Fibroblast of lung (primary cell): ENCODE measurements around the gene GMPS. TPM values are rescaled to one million over a fixed set of nuclear protein-coding genes. Genes with fewer than 3 reads are reported as not detected.
A peak's percentile ranks its signal among the peaks of the same experiment; 100 is the strongest.

Experiments used
- DNase-seq, 2 donors: peaks; one replicate each; pipeline versions ENCODE4 v3.0.0 to v3.0.0-alpha.2; 2010; ENCODE audit warnings: low read depth in 2 of 2
- H2AFZ ChIP-seq: 2 replicates; pipeline ENCODE4 v1.5.1; 2012; ENCODE audit warnings: low read length, control low read depth, inconsistent platforms
- H3K27ac ChIP-seq: 2 replicates; pipeline ENCODE4 v1.5.1; 2011; ENCODE audit warnings: low read length, control low read depth; ENCODE audit not compliant: insufficient read depth
- H3K27me3 ChIP-seq: 2 replicates; pipeline ENCODE4 v1.5.1; 2011; ENCODE audit warnings: mild to moderate bottlenecking, low read length; ENCODE audit not compliant: control insufficient read depth, insufficient read depth
- H3K36me3 ChIP-seq: 2 replicates; pipeline ENCODE4 v1.5.1; 2011; ENCODE audit warnings: low read length; ENCODE audit not compliant: control insufficient read depth, insufficient read depth
- H3K4me1 ChIP-seq: 2 replicates; pipeline ENCODE4 v1.5.1; 2011; ENCODE audit warnings: low read length; ENCODE audit not compliant: control insufficient read depth, insufficient read depth; ENCODE audit errors: extremely low read depth
- H3K4me2 ChIP-seq: 2 replicates; pipeline ENCODE4 v1.5.1; 2011; ENCODE audit warnings: low read length, control low read depth; ENCODE audit not compliant: insufficient read depth; ENCODE audit errors: extremely low read depth
- H3K4me3 ChIP-seq, 4 experiments: fragments of 200-600 bp in 1 of 4; sonication (generic) in 1 of 4; replicated peaks in 1 of 4; 2 replicates each; pipeline ENCODE4 v1.5.1; 2011 to 2016; ENCODE audit warnings: low read length in 4 of 4, low read depth in 3 of 4, mild to moderate bottlenecking in 3 of 4, control low read depth in 2 of 4, inconsistent platforms in 1 of 4, mixed read lengths in 1 of 4; ENCODE audit not compliant: insufficient read depth in 1 of 4; ENCODE audit errors: control extremely low read depth in 1 of 4
- H3K79me2 ChIP-seq: 2 replicates; pipeline ENCODE4 v1.5.1; 2012; ENCODE audit warnings: mild to moderate bottlenecking, low read length, inconsistent platforms; ENCODE audit not compliant: control insufficient read depth, insufficient read depth
- H3K9ac ChIP-seq: 2 replicates; pipeline ENCODE4 v1.5.1; 2011; ENCODE audit warnings: mild to moderate bottlenecking, low read length, control low read depth; ENCODE audit not compliant: insufficient read depth
- H3K9me3 ChIP-seq: 2 replicates; pipeline ENCODE4 v1.5.1; 2012; ENCODE audit warnings: low read depth, low read length; ENCODE audit not compliant: control insufficient read depth, insufficient read depth
- H4K20me1 ChIP-seq: 2 replicates; pipeline ENCODE4 v1.5.1; 2011; ENCODE audit warnings: low read length; ENCODE audit not compliant: control insufficient read depth, insufficient read depth; ENCODE audit errors: extremely low read depth
- CTCF ChIP-seq, 2 donors: IDR thresholded peaks in 1 of 2; conservative IDR thresholded peaks in 1 of 2; 1 replicate in 1 of 2; 2 replicates in 1 of 2; pipeline ENCODE4 v1.5.1; 2011 to 2012; ENCODE audit warnings: low read length in 2 of 2, control low read depth in 1 of 2, inconsistent platforms in 1 of 2, low read depth in 1 of 2, mild to moderate bottlenecking in 1 of 2
- EZH2 ChIP-seq: IDR thresholded peaks from 2 replicates; pipeline ENCODE4 v1.5.1; 2012; ENCODE audit warnings: low read length, control low read depth, mild to moderate bottlenecking; ENCODE audit errors: missing control alignments
- polyA plus RNA-seq, 2 donors: library from polyadenylated mRNA; depleted of rRNA in 1 of 2; stranded (reverse) in 1 of 2; unstranded in 1 of 2; fragments of >200 nt; gene quantifications; 2 replicates each; pipeline ENCODE4 v1.2.1, GENCODE V29; 2011 to 2012; ENCODE audit warnings: missing spikeins in 1 of 2
- total RNA-seq: library from RNA; depleted of rRNA; stranded (reverse); fragments of >200 nt; gene quantifications from 2 replicates; pipeline ENCODE4 v1.2.1, GENCODE V29; 2014

Gene GMPS
- total and polyA plus RNA-seq, 2 donors (not counting 1 experiment from before 2014, with no cell fraction given), result 20.6 to 93.3 TPM

GRCh38 chr3:155891321-155891720 is 20.9 kb downstream of the GMPS start:
- H3K27ac ChIP-seq, result no peak overlapping the region
- peak in 1 of 2 donors; percentile 36 for DNase-seq
- peaks cover 2% of the 10 kb centered on the region for H3K36me3 ChIP-seq
- no peaks in the 10 kb centered on the region for H3K9me3 ChIP-seq
- no peak overlapping the region for H3K4me3 ChIP-seq
- H3K4me2 ChIP-seq, result peak overlapping the region; percentile 7
- no peaks in the 10 kb centered on the region for H4K20me1 ChIP-seq
- no peak overlapping the region for H3K9ac ChIP-seq
- H2AFZ ChIP-seq, result no peak overlapping the region
- peaks cover 54% of the 10 kb centered on the region for H3K79me2 ChIP-seq
- no peak for TF ChIP-seq CTCF (conservative IDR thresholded peaks at IDR 0.05 in 1 of 2, IDR thresholded peaks at IDR 0.05 in 1 of 2; ENCODE audit: low read depth in 1 of 2, low read length in 2 of 2)
- TF ChIP-seq EZH2, result no peak
- no peaks in the 10 kb centered on the region for H3K27me3 ChIP-seq
- peaks cover 2% of the 10 kb centered on the region for H3K4me1 ChIP-seq

- Histone ChIP-seq H3K9ac (no peak overlapping the region), H3K9me3 (no peaks in the 10 kb centered on the region), H3K27ac (no peak overlapping the region), H4K20me1 (no peaks in the 10 kb centered on the region), H2AFZ (no peak overlapping the region), H3K4me2 (no peak overlapping the region), H3K79me2 (peaks cover 19% of the 10 kb centered on the region), H3K36me3 (peaks cover 3% of the 10 kb centered on the region), H3K27me3 (no peaks in the 10 kb centered on the region), H3K4me1 (no peaks in the 10 kb centered on the region), H3K4me3 (no peak overlapping the region)
- TF ChIP-seq CTCF (conservative IDR thresholded peaks at IDR 0.05 in 1 of 2, IDR thresholded peaks at IDR 0.05 in 1 of 2; ENCODE audit: low read depth in 1 of 2, low read length in 2 of 2), result no peak
- TF ChIP-seq EZH2, result no peak
- DNase-seq, result no peak
Observed at GRCh38 chr3:155895379-155895900, 25.0 kb downstream of the GMPS start.

- H3K36me3 ChIP-seq, result no peaks in the 10 kb centered on the region
- no peak for DNase-seq
Observed at GRCh38 chr3:155906900-155907299, 36.5 kb downstream of the GMPS start.

More at GRCh38 chr3:155906900-155907299, 36.5 kb downstream of the GMPS start:
- H4K20me1 ChIP-seq, result no peaks in the 10 kb centered on the region
- no peak overlapping the region for H3K27ac ChIP-seq
- H2AFZ ChIP-seq, result no peak overlapping the region
- no peak overlapping the region for H3K9ac ChIP-seq
- no peak overlapping the region for H3K4me2 ChIP-seq
- TF ChIP-seq CTCF (conservative IDR thresholded peaks at IDR 0.05 in 1 of 2, IDR thresholded peaks at IDR 0.05 in 1 of 2; ENCODE audit: low read depth in 1 of 2, low read length in 2 of 2), result no peak
- no peak for TF ChIP-seq EZH2
- H3K4me1 ChIP-seq, result no peaks in the 10 kb centered on the region
- no peaks in the 10 kb centered on the region for H3K79me2 ChIP-seq
- H3K9me3 ChIP-seq, result no peaks in the 10 kb centered on the region
- no peak overlapping the region for H3K4me3 ChIP-seq
- no peaks in the 10 kb centered on the region for H3K27me3 ChIP-seq
